HG03139 (cell line): ENCODE data around the gene CCDC7.

Source experiments
- ATAC-seq: cut with Tn5 transposase; IDR thresholded peaks from one replicate; pipeline ENCODE4 v1.9.1; 2021; ENCODE audit not compliant: unreplicated experiment

CCDC7 gene

DNA sequence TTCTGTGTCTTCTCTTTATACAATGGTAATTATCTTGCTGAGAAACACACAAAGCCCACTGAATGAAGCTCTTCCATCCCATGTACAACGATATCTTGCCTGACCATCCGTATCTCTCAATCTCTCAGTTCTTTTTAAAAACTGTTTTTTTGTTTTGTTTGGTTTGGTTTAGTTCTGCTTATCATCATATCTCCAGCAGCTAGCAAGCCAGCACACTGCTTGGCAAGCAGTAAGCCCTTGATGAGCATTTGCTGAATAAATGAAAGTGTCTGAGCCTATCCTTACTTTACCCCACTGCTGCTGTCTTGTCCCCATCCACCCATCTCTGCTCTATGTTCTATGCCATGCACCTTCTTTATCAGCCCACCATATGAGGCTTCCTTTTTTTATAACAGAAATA lies 477.9 kb downstream of the CCDC7 start:
- no peak for ATAC-seq
